HG03064 (cell line): ENCODE data around the gene RXFP3.

Experiments
- ATAC-seq: cut with Tn5 transposase; IDR thresholded peaks from one replicate; pipeline ENCODE4 v1.9.1; 2021; ENCODE audit warnings: low read depth; ENCODE audit not compliant: unreplicated experiment

Gene RXFP3

DNA sequence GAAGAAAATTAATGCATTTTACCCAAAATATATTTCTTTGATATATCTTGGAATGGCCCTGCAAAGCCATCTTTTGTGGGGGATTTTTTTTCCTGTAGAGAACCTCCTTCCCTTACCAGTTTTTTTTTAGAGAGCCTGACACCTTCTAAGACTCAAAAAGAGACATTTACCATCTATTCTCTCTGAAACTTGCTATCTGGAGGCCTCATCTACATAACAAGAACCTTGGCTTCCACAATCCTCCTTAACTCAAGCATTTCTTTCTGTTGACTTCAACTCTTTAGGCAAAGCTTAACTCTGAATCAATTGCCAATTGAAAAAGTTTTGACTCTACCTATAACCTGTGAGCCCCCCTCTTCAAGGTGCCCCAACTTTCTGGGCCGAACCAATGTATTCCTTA, 42.1 kb downstream of the RXFP3 start:
- no peak for ATAC-seq

DNA sequence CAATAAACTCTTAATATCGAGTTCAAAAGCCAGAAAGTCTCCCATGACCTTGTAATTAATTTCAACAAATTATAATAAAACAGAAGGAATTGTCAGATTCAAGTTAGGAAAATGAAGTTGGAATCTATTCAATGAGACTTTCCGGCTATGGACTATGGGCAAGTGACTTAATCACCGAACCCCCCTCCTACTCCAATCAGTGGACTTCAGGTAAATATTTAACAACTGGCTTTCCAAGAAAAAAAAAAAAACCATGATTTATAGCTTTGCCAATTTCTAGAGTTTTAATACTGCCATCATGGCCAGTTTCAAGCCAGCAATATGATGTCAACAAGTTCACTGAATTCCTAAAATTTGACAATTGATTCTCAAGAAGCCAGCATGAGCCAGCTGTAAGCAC, 43.8 kb downstream of the RXFP3 start:
- ATAC-seq = no peak

DNA sequence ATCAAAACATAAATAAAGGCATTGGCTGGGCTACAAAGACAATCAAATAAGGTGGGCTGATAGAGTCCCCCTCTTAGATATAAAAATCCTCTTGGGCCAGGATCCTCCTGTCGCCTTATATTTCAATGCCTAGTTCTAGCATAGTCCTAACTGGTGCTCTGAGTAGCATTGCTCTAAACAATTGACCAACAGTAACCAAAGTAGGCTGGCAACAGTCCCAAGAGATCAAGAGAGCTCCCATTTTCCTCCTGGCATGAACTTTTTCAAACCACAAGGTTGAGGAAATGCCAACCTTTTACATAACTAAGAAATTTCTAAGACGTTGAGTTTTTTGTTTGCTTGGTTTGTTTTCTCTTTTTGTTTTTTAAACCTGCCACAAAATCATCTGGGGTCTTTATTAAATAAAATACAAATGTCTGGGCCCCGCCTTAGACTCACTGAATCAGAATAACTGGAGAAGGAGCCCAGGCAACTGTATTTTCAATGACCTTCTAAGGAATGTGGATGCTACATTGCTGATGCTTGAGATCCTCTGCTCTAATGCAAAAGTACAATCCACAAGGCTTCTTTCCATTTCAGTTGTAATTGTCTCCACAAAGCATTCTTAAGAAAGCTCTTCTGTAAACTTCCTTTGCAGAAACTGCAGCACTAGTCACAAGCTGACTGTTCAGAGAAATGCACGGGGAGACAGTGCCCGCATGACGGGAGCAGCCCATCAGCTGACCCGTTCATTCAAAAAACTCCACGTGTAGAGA, 45.4 kb downstream of the RXFP3 start:
- ATAC-seq = no peak

DNA sequence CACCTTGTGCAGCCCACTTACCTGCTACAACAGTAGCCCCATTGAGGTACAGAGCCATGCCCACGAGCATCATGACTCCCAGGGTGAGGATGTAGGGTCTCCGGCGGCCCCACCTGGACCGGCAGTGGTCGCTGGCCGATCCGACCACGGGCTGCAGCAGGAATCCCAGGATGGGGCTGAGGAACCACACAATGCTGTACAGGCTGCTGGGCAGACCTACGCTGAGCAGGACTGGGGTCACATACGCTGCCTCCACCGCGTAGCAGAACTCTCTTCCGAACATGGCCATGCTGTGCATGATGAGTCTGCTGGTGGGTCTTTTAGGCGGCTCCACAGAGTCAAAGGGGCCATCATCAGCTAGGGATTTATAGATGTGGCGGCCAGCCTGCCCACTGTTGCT, 48.0 kb downstream of the RXFP3 start:
- ATAC-seq = no peak

DNA sequence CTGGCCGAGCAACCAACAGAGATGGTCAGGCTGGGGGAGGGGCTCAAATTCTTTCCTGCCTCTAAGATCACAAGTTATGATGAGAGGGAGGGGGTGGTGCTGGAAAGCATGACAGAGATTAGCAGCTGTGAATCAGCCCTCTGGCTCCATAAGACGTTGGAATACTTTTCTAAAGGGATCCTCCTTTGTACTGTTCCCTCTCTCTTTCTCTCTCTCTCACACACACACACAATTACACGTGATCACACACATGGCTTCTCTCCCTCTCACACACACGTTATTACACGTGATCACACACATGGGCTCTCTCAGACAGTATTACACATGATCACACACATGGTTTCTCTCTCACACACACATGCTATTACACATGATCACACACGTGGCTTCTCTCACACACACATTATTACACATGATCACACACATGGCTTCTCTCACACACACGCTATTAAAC, 48.5 kb downstream of the RXFP3 start, which contains the start of gene SLC45A2:
Gene SLC45A2, minus strand, starts transcription at position 23 of the 454 bp plus-strand sequence. CDS start 110 bp downstream, outside the sequence.
- ATAC-seq = no peak

DNA sequence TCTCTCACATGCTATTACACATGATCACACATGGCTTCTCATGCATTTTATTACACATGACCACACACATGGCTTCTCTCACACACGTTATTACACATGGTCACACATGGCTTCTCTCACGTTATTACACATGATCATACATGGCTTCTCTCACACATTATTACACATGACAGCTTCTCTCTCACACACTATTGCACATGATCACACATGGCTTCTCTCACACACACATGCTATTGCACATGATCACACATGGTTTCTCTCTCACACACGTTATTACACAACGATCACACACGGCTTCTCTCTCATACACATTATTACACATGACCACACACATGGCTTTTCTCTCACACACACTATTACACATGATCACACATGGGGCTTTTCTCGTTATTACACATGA, 49.3 kb downstream of the RXFP3 start:
- ATAC-seq = no peak
